ENCODE results near the gene GNMT. TPM values are rescaled to one million over a fixed set of nuclear protein-coding genes. Genes with fewer than 3 reads are reported as not detected.

GNMT gene
- total and polyA plus RNA-seq, 2 of the 8 experiments (the other 6 are each of a cell fraction or from before 2014, with no cell fraction given): 1.8 to 3.4 TPM

DNA sequence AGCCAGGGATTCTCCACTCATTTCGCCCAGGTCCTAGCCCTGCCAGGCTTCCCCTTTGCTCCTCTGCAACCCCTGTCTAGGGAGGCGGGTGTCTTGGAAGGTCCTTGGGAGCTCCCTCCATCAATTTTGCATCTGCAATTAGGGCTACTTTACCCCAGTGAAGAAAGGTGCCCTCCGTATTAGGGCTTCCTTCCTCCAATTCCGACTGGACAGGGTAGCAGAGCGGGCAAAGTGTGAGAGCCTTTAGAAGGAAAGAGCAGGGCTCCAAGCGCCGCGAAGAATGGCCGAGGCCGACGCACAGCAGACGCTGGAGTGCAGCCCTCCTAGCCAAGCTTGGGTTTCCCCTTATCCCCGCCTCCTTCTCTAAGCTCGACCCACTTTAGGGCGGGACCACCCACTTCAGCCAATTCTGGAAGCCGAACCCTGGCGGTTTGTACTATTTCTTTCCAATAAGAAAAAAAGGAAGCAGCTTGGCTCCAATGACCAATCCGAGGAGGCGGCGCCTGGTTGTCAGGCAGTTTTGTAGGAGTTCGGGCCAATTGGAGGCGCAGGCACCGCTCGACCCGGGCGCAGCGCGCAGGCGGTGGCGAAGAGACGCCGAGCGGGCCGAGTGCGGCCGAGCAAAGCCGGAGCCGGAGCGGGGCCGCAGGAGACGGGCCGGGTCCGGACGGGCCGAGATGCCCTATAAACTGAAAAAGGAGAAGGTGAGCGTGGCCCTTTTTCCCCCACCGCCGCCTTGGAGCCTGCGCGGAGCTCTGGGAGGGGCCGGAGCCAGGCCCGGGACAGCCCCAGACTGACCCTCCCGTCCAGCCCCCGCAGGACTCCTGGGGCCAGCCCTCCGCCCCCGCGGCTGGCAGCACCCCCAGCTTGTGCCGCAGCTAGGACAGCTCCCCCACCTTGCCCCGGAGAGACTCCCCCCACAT lies 23.7 kb downstream of the GNMT start, which contains the start of gene PPP2R5D (continued):
- TF ChIP-seq, protein P1, sequence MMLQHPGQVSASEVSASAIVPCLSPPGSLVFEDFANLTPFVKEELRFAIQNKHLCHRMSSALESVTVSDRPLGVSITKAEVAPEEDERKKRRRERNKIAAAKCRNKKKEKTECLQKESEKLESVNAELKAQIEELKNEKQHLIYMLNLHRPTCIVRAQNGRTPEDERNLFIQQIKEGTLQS (IDR thresholded peaks at IDR 0.05; ENCODE audit: insufficient read depth, low read depth, low read length): no peak
- peak; percentile 60 for TF ChIP-seq TAF7 (optimal IDR thresholded peaks at IDR 0.05; ENCODE audit: borderline replicate concordance, low read depth, low read length)
- TF ChIP-seq, protein P2, sequence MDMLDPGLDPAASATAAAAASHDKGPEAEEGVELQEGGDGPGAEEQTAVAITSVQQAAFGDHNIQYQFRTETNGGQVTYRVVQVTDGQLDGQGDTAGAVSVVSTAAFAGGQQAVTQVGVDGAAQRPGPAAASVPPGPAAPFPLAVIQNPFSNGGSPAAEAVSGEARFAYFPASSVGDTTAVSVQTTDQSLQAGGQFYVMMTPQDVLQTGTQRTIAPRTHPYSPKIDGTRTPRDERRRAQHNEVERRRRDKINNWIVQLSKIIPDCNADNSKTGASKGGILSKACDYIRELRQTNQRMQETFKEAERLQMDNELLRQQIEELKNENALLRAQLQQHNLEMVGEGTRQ (IDR thresholded peaks at IDR 0.05; ENCODE audit: low read length): no peak
- no peak for TF ChIP-seq BCL11A (IDR thresholded peaks at IDR 0.05; ENCODE audit: low read depth in 2 of 2, low read length in 2 of 2)
- TF ChIP-seq GTF2F1 (IDR thresholded peaks at IDR 0.05; ENCODE audit: borderline replicate concordance, low read depth, low read length): no peak
- TF ChIP-seq POLR2AphosphoS5 (IDR thresholded peaks at IDR 0.05; ENCODE audit: low read depth, low read length): peak; percentile 92
- TF ChIP-seq CTBP2 (IDR thresholded peaks at IDR 0.05; ENCODE audit: borderline replicate concordance, insufficient read depth, insufficient read length, low read length): no peak
- TF ChIP-seq, protein P3, sequence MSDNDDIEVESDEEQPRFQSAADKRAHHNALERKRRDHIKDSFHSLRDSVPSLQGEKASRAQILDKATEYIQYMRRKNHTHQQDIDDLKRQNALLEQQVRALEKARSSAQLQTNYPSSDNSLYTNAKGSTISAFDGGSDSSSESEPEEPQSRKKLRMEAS (IDR thresholded peaks at IDR 0.05): no peak
- TF ChIP-seq JUND (IDR thresholded peaks at IDR 0.05; ENCODE audit: low read length): no peak
- TF ChIP-seq RNF2 (IDR thresholded peaks at IDR 0.05; ENCODE audit: borderline replicate concordance, low read depth, low read length, missing control alignments, poor library complexity, severe bottlenecking): no peak
- TF ChIP-seq, protein P4, sequence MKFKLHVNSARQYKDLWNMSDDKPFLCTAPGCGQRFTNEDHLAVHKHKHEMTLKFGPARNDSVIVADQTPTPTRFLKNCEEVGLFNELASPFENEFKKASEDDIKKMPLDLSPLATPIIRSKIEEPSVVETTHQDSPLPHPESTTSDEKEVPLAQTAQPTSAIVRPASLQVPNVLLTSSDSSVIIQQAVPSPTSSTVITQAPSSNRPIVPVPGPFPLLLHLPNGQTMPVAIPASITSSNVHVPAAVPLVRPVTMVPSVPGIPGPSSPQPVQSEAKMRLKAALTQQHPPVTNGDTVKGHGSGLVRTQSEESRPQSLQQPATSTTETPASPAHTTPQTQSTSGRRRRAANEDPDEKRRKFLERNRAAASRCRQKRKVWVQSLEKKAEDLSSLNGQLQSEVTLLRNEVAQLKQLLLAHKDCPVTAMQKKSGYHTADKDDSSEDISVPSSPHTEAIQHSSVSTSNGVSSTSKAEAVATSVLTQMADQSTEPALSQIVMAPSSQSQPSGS (IDR thresholded peaks at IDR 0.05; ENCODE audit: low read length): peak; percentile 40; the same call in 1 of the 2 replicates
- no peak for TF ChIP-seq CHD2 (IDR thresholded peaks at IDR 0.05; ENCODE audit: low read length)
- peak; percentile 94 for TF ChIP-seq TAF1 (IDR thresholded peaks at IDR 0.05; ENCODE audit: low read depth, low read length)
- TF ChIP-seq EZH2 (IDR thresholded peaks at IDR 0.05; ENCODE audit: low read depth, low read length, severe bottlenecking): no peak
- TF ChIP-seq SIN3A (conservative IDR thresholded peaks at IDR 0.05 in 1 of 2, IDR thresholded peaks at IDR 0.05 in 1 of 2; ENCODE audit: low read depth in 1 of 2, low read length in 2 of 2): 0 out of 4 replicates have a peak, but pooled peaks of 1 of the 2 experiments have one; percentile 19
- TF ChIP-seq BRCA1 (IDR thresholded peaks at IDR 0.05; ENCODE audit: low read depth, low read length): no peak
- no peak for TF ChIP-seq JUN (IDR thresholded peaks at IDR 0.05; ENCODE audit: low read depth, low read length)
- TF ChIP-seq RBBP5 (IDR thresholded peaks at IDR 0.05; ENCODE audit: borderline replicate concordance, low read depth, low read length): peak; percentile 44; the same call in 1 of the 2 replicates

All from H1 (cell line).